GM21360 (cell line): ENCODE measurements around the gene TLK2.

Experiments used
- ATAC-seq: cut with Tn5 transposase; IDR thresholded peaks from one replicate; pipeline ENCODE4 v1.9.1; 2021; ENCODE audit warnings: mild to moderate bottlenecking, moderate library complexity; ENCODE audit not compliant: unreplicated experiment

TLK2 gene

DNA sequence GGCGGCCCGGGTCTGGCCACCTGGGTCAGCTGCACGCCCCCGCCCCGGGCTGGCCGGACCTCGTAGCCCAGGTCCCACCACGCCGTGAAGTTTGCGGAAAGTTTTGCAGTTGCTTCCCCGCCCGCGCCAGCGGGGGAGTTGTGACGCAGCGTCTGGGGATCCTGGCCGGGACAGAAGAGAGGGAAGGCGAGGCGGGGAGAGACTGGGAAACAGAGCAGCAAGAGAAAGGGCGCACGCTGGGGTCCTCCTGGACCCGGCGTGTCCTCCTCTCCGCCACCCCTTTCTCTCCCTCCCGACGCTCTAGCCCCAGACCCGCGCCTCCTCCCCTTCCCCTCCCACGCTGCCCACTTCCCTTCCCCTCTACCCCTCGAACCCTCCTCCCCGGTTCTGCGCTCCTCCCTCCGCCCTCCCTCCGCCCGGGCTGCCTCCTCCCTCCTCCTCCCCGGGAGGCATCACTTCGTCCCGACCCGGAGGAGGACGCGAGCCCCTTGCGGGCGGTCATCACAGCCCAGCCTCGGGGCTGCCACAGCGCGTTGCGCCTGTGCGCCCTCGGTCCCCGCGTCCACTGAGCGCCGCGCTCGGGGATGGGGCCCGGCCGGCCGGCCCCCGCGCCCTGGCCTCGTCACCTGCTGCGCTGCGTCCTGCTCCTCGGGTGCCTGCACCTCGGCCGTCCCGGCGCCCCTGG lies 148.7 kb downstream of the TLK2 start, which contains the start of gene MRC2:
Gene MRC2, plus strand, starts transcription at position 452 of the 685 bp plus-strand sequence. Its CDS starts 133 bp downstream, at position 585.
- no peak for ATAC-seq

DNA sequence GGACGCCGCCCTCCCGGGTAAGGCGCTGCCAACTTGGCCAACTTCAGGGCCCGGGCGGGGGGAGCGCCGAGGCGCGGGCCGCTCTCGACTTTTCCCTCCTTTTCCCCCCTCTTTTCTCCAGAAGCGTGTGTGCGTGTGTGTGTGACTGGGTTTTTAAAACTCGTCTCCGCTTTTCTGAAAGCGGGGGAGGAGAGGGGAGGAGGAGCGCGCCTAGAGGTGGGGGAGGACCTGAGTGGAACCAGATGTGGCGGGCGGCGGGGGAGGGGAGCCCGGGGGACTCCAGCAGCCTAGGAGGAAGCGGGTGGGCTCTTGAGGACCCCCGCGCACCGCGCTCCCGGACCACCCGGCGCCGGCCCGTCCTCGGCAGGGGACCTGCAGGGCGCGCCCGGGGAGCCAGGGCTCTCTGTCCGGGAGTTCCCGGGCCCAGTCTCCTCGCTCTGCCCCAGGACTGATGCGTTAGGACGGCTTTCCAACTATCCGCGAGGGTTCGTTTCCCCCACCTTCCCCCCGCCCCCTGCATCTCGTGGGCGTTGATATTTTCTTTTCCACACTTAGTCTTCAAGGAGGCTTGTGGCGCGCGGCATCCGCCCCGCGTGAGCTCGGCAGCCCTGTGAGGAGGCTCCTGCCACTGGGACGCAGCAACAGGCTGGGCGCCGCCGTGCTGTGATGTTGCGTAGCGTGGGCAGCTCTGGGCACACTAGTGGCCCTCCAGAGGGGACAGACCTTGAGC lies 149.4 kb downstream of the TLK2 start:
- no peak for ATAC-seq

DNA sequence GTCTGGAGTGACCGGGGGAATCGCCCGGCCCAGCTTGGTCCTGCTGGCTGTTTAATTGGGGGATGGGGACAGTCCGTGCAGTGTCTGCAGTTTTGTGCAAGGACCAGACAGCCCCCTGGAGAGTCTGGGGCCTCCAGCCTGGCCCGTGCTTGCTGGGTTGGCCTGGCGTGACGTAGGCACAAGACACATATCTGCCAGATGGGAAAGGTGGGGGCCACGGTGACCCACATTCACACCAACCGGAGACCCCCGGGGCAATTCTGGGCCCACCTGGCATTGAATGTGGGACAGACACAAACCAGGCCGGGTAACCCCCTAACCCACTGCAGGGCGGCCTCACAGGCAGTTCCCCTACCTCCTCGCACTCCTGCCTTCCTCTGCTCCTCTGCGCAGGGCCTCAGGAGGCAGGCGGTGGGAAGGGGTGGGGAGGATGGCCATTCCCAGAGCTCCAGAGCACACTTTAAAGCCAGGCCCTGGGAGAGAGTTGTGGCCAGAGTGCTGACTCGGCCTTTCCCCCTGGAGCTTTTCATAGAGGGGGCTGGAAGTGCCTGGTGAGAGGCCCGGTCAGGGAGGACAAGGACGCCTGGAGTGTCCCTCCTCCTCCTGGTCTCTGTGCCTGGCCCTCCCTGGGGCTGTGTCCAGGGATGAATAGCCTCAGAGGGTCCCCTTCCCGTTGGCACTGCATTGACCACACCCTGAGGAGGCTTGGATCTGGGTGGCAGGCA lies 150.4 kb downstream of the TLK2 start:
- no peak for ATAC-seq

DNA sequence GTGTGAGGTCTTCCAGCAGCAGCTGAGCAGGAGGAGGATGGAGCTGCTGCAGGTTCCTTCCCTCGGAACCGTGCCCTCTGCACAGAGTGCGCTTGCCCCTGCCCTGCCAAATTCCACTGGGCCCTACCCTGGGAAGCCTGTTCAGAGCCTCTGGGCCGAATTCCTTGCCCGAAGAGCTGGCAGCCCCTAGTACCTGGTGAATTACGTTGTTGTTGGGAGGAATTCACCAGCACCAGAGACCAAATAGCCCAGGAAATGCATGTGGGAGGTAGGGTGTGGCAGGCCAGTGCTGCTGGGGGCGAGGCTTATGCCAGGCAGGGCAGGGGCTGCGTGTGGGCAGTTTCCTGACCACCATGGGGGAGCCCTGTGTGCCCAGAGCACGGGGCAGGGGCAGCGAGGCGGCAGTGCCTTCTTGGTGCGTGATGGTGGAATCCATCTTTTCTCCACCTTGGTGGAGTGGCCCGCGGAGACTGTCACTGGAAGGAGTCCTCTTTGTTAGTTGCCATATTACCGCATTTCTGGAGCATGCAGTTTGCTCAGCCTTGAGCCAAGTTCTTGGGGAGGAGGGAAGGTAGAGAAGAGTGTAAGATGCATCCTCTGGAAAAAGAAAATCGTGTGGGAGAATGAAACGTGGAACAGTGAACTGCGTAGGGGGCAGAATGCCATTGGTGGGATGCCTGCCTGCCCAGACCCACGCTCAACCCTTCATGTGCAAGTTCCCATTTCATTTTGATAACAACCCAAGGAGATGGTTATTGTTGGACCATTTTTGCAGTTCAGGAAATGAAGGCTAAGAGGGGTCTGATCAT lies 151.1 kb downstream of the TLK2 start:
- no peak for ATAC-seq

DNA sequence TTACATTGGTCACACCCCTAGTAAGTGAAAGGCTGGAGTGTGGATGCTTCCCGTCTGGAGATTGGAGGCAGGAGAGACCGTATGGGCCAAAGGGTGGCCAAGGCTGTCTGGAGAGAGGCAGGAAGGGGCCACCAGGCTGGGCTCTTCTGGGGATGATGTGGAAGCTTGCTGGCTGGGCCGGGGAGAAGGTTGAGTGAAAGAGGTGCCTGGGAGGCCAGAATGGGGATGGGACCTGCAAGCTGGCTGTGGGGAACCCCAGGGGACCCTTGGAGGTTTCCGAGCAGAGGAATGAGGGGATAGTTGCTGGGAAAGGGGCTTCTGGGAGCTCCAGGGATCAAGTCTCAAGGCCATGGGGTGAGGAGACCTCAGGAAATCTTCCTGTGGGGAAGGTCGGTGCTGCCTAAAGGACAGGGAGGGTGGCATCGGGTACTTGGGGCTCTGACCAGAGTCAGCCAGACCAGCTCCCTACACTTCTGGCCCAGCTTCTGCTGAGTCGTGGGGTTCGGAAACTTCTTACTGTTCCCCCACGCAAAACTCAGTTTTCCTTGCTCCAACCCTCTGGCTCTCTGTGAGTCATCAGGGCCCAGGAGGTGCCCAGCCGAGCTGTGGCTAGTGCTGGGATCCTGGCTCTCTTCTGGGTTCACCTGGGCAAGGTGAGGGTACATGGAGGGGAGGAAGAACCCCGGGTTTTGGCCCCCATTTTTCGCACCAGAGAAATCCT lies 151.9 kb downstream of the TLK2 start:
- ATAC-seq = no peak

DNA sequence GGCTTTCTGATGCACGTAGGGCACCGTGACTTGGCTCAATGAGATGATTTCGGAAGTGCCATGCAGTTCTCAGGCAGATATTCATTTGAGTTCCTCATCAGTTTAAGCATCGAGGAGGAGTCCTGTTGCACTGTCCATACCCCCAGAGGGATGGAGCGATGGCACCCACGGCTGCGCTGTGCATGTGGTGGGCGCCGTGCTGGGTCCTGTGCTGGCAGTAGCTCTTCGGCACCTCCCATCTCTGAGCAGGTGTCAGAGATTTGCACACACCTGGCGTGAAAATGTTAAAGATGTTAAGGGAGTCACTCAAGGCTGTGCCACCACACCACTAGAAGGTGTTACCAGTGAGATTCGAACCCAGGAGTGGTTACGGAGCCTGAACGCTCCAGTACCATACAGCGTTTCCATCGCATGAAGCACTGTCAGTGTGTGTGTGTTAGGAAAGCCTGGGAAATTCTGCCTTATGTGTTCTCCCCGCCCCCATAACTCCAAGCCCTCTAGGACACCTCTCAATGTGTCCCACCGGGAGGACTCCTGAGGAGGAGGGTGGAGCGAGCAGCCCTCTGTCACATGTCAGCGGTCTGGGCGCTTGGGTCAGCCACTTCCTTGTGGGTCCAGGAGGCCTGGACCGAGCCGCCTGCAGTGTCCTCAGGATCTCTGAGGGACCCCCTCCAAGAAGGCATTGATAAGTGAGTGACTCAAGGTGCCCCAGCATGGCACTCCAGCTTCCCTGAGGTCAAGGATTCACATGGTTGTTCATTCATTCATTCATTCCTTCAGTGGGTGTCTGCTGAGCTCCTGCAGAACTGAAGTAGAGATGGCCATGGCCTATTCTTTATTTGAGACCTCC lies 152.7 kb downstream of the TLK2 start:
- ATAC-seq = no peak

DNA sequence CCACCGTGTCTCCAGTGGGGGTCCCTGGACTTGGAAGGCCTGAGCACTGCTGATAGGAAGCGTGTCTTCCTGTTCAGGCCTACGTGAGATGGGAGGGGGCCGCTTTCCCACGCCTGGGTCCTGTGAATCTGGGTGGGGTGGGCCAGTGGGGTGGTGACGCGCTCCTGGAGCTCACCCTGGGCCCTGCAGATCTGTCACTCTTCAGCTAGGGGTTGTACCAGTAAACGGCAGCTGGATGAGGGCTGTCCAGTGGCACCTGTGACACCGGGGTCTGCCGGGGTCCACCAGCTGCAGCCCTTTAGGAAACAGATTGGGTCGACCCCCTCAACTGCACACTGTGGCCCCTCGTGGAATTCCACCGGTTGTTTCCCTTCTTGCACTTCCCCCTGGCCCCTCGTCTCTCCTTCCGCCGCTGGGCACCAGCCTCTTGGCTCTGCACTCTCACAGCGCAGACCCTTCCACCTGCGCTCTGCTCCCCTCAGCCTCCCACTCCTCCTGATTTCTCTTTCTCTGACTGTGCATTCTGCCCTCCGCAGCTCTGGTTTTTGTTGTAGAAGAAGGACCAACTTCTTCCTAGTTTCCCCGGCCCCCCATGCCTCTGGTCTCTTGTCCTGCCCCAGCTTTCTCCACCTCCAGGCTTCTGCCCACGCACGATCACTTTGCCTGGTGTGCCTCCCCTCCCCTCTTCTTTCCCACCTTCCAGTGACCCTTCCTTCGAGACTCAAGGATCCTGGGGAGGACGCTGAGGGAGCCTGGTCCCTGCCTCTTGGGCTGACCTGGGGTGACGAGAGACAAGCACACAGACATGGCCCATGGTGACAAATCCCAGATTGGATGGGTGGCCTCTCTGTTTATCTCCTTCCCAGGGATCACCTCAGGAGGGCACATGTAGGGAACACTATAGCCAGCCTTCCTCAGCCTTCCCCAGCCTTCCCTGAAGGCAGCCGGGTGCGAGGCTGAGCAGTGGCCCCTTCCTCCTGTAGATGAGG lies 153.6 kb downstream of the TLK2 start:
- no peak for ATAC-seq

DNA sequence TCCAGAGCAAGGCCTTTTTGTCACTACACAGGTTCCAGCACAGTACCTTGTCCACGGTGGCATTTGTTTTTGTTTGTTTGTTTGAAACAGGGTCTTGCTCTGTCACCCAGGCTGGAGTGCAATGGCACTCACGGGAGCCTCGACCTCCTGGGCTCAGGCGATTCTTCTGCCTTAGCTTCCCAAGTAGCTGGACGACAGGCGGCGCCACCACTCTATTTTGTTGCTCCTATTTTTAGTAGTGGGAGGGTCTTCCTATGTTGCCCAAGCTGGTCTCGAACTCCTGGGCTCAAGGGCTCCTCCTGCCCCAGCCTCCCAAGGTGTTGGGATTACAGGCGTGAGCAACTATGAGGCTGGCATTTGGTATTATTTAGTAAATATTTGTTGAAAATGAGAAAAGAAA lies 159.2 kb downstream of the TLK2 start:
- ATAC-seq = no peak

DNA sequence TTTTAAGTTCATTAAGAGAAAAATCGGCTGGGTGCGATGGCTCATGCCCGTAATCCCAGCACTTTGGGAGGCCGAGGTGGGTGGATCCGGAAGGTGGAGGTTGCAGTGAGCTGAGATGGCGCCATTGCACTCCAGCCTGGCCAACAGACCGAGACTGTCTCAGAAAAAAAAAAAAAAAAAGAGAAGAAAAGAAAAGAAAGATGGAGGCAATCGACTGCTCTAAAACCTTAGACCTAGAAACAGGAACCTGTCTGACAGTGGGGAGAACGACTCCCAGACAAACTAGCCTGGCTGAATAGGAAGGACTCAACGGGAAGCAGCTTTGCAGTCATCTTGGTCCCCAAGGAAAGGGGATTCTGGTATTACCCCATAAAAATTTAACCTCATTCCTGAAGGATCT lies 162.5 kb downstream of the TLK2 start:
- ATAC-seq = no peak

DNA sequence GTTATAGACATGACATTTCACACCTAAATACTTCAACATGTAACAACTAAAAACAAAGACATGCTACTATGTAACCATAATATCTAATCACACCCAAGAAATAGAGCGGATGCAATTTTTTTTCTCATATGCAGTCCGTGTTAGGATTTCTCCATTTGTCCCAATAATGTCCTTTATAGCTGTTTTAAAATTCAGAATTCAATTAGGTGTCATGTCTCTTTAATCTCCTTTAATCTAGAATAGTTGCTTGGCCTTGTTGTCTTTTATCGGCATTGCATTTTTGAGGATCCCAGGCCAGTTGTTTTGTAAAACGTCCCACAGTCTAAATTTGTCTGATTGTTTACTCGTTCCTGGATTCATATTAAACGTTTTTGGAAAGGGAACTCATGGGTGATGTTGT lies 163.3 kb downstream of the TLK2 start:
- ATAC-seq = no peak

DNA sequence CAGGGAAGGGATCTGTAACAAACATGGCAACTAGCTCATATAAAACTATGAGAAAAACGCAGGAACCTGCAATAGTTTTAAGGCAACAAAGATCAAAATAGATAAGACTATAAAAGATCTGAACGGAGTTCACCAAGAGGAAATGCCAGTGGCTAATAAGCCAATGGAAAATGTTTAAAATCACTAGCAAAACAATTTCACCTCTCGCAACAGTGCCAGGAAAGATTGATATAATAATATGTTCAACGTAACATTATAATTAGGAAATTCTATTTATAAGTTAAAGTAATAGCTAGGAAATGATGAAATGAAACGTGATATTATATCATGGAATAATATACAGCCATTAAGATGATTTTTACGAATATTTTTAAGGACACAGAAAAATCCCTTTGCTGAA lies 164.9 kb downstream of the TLK2 start:
- ATAC-seq = no peak

DNA sequence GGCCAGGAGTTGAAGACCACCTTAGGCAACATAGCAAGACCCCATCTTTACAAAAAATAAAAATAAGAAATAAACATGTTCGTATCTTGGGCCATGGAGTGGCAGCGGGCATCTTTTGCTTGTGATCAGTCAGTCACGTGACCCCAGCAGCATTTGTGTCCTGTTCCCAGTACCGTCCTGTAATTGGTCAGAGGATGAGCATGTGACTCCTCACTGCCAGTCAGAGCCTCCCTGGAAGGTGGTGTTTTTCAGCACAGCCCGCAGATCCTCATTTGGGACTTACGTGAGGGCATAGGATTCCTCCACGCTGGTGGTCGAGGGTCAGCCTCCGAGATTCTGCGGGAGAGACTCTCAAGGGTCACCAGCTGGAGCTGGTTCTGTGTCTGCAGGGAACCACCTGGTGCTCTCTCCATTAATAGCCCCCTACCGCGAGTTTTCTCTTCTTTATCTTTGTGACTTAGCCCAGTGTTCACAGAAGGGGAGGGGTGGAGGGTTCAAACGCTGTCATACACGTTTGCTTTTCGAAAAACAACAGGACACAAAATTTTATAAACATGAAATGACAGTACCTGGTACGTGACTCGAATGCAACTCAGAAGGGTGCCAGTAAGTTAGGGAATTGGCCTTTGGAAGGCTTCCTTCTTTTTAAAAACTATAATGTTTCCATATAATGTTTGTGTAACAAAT lies 166.0 kb downstream of the TLK2 start:
- ATAC-seq = no peak

DNA sequence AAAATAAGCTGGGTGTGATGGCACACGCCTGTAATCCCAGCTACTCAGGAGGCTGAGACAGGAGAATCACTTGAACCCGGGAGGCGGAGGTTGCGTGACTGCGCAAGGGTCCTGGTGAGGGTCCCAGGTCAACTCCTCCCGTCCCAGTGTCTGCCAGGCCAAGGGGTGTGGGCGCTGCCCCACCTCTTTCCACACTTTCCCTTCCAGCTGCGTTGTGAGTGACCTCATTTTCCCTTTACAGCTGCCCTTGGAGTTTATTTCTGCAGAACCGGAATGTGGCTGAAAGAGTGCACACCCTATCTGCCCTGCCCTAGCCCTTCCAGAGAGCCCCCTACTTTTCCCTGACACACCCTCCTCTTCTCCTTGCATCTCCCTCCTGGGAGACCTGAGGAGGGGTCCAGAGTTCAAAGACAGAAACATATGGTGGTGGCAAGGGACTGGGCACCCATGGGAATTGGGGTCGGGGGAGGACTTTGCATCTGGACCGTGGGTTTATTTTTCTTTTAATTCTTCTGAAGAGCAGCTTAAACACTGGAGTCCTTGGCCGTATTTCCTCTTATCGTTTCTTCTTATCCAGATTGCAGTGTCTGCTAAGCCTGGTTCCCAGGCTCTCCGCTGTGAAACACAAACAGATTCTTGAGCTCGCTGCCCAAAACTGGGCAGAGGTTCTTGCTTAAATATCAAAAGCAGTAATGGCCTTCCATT lies 169.8 kb downstream of the TLK2 start:
- ATAC-seq = no peak

DNA sequence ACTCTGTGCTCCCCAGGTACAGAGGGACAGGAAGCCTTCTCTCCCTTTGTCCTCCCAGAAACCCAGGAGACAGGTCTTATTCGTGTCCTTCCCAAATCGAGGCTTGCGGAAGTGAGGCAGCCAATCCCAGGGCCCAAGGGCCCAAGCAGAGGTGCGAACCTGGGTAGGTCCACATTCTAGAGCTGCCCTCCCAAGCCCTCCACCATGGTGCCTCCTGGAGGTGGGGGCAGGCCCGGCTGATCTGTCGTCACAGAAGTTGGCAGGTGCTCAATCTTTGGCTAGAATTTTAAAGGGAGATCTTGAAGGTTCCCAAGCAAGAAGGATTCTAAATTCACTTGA lies 170.3 kb downstream of the TLK2 start:
- ATAC-seq = no peak

DNA sequence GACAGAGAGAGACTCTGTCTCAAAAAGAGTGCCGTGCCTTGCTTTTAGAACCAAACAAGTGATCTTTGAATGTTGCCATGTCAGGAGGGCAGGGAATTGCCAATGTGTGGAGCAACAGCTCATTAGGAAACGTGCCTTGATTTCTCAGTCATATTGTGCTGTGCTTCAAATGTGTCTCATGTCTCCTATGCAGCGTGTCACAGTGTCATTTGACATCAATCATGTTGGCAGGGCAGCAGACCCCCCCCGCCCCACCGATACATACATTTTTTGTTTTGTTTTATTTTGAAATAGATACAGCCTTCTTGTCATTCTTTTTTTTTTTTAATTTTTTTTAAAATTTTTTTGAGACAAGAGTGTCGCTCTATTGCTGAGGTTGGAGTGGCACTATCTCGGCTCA lies 170.9 kb downstream of the TLK2 start:
- ATAC-seq = no peak

DNA sequence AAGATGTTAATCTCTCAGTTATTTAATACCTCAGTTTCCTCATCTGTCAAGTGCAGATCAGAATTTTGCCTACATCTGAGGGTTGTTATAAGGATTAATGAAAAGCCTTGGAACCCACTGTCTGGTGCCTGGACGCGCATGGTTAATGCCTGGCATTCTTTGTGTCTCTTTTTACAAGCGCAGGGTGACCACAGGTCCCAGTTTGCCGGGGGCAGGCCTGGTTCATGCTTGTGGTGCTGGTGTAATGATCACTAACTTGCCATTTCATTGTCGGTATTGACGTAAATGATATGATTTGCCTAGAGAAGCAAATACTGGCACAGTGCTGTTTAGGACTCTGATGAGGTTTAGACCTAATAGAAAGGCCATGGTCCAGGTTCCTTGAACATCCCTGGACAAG lies 172.0 kb downstream of the TLK2 start:
- ATAC-seq = no peak

DNA sequence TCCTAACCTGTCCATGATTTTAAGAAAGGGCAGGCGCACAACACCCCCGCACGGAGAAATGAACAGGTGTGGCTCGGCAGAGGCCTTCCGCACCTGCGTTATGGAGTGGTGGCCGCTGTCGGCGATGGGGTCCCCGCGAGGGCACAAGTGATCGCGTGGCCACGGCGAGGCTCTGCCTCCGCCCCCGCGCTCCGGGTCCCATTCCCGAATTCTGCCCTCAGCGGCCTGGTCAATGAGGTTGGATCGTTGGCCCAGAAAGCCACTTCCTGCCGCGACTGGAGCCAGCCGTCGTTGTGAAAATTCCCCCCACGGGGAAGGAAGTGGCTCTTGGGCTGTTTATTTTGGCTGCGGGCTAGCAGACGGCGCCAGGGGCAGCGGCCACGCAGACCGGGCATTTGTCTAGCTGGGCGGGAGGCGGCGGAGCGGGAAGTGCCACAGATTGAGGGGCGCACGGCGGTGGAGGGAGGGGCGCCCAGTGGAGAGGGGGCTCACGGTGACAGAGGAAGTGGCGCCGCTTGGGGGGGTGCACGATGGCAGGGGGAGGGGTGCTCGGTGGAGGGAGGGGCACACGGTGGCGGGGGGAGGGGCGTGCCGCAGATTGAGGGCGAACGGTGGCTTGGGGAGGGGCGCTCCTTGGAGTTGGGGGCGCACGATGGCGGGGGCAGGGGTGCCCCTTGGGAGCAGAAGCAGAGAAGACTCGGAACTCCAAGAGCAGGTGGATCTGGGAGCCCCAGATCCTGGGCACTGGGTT lies 173.8 kb downstream of the TLK2 start:
- ATAC-seq = no peak
